ENCODE measurements around the gene TMEM132D. TPM values are rescaled to one million over a fixed set of nuclear protein-coding genes. Genes with fewer than 3 reads are reported as not detected.

The TMEM132D gene
- total RNA-seq, 1 donor from 2014 or later: 0.06 TPM

- no peak for TF ChIP-seq CTCF (conservative IDR thresholded peaks at IDR 0.05; ENCODE audit: low read depth, low read length)
Measured at GRCh38 chr12:129863938-129864337, 39.9 kb downstream of the TMEM132D start.

GRCh38 chr12:129862561-129863175 is 41.2 kb downstream of the TMEM132D start:
- no peak overlapping the region for H3K4me3 ChIP-seq (ENCODE audit: low read depth, low read length)
- no peak for TF ChIP-seq CTCF (conservative IDR thresholded peaks at IDR 0.05; ENCODE audit: low read depth, low read length)
- DNase-seq (ENCODE audit: low read depth): no peak

More at GRCh38 chr12:129863938-129864337, 39.9 kb downstream of the TMEM132D start:
- DNase-seq (ENCODE audit: low read depth): no peak
- H3K4me3 ChIP-seq (ENCODE audit: low read depth, low read length): no peak overlapping the region

- no peak for TF ChIP-seq CTCF (conservative IDR thresholded peaks at IDR 0.05; ENCODE audit: low read depth, low read length)
- no peak for DNase-seq (ENCODE audit: low read depth)
- H3K4me3 ChIP-seq (ENCODE audit: low read depth, low read length): no peak overlapping the region
Measured at GRCh38 chr12:129861951-129862350, 41.9 kb downstream of the TMEM132D start.

- no peak for DNase-seq (ENCODE audit: low read depth)
- no peak for TF ChIP-seq CTCF (conservative IDR thresholded peaks at IDR 0.05; ENCODE audit: low read depth, low read length)
- no peak overlapping the region for H3K4me3 ChIP-seq (ENCODE audit: low read depth, low read length)
Measured at GRCh38 chr12:129854591-129854990, 49.2 kb downstream of the TMEM132D start.

- no peak for TF ChIP-seq CTCF (conservative IDR thresholded peaks at IDR 0.05; ENCODE audit: low read depth, low read length)
- H3K4me3 ChIP-seq (ENCODE audit: low read depth, low read length): no peak overlapping the region
- DNase-seq (ENCODE audit: low read depth): no peak
Measured at GRCh38 chr12:129851296-129851695, 52.5 kb downstream of the TMEM132D start.

GRCh38 chr12:129848876-129849275 is 54.9 kb downstream of the TMEM132D start:
- H3K4me3 ChIP-seq (ENCODE audit: low read depth, low read length): no peak overlapping the region
- DNase-seq (ENCODE audit: low read depth): no peak

More at GRCh38 chr12:129848876-129849275, 54.9 kb downstream of the TMEM132D start:
- no peak for TF ChIP-seq CTCF (conservative IDR thresholded peaks at IDR 0.05; ENCODE audit: low read depth, low read length)
